CD1c-positive myeloid dendritic cell (primary cell): ENCODE measurements around the gene ZMIZ2.

Experiments used
- DNase-seq: peaks from one replicate; pipeline ENCODE4 v3.0.0-alpha.2; 2016; ENCODE audit errors: extremely low spot score

The ZMIZ2 gene

GRCh38 chr7:44757739-44758138, 9.1 kb downstream of the ZMIZ2 start:
- DNase-seq, result no peak

- DNase-seq, result no peak
These were observed 10.6 kb downstream of the ZMIZ2 start for GRCh38 chr7:44759246-44759645.

- DNase-seq, result no peak
These were observed 11.5 kb downstream of the ZMIZ2 start for GRCh38 chr7:44760034-44760580.

DNA sequence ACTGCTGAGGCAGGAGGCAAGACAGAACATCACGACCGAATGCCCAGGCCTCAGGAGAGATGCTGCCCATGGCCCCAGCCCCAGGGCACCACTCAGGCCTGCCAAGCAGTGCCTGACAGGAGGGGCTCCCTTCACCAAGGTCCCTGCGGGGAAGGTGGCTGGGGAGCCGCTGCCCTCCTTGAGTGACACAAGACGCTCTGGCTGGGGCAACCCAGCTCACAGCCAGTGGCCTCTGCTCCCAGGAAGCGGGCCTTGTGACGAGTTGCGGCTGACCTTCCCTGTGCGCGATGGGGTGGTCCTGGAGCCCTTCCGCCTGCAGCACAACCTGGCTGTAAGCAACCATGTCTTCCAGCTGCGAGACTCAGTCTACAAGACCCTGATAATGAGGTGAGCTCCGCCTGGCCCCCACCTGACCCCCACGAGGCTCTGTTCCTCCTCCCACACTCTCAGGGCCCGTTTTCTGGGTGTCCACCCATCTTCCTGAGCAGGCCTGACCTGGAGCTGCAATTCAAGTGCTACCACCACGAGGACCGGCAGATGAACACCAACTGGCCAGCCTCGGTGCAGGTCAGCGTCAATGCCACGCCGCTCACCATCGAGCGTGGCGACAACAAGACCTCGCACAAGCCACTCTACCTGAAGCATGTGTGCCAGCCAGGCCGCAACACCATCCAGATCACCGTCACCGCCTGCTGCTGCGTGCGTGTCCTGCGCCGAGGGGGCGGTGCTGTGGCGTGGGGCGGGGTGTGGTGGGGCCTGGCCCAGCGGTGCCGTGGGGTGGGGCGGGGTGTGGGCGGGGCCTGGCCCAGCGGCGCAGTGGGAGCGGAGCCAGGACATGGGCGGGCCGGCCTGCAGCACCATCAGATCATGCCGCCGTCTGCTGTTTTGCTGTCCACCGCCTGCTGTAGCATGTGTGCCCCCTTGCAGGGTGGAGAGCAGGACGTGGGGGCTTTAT, 12.8 kb downstream of the ZMIZ2 start:
- DNase-seq, result no peak

- no peak for DNase-seq
These were observed 13.7 kb downstream of the ZMIZ2 start for GRCh38 chr7:44762300-44762699.

GRCh38 chr7:44762726-44763522, 14.3 kb downstream of the ZMIZ2 start:
- no peak for DNase-seq

GRCh38 chr7:44764081-44764480, 15.4 kb downstream of the ZMIZ2 start:
- no peak for DNase-seq

DNA sequence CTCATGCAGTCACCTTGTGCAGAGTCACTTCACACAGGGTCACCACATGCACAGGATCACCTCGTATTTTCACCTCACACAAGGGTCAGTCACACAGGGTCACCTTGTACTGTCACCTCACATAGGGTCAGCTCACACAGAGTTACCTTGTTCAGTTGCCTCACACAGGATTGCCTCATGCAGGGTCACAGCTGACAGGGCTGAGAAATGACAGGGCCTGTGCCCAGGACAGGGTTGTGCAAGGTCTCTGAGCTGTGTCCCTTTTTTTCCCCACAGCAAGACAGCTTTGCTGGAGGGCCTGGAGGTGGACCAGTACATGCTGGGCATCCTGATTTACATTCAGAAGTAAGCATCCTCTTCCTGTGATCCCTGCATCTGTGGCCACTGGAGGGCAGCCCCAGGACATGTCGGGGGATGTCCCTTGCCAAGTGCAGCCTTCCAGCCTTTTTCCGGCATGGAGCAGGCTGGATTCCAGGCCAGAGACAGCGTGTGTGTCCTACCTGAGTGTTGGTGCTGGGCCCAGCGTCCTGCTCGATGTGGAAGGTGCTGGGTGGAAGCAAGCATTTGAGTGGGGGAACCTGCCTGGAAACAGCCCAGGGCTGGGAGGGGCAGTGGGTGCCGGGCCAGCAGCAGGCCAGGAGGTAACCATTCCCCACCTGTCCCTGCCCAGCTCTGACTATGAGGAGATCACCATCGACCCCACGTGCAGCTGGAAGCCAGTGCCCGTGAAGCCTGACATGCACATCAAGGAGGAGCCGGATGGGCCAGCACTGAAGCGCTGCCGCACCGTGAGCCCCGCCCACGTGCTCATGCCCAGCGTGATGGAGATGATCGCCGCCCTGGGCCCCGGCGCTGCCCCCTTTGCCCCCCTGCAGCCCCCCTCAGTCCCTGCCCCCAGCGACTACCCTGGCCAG, 16.3 kb downstream of the ZMIZ2 start:
- DNase-seq, result no peak

DNA sequence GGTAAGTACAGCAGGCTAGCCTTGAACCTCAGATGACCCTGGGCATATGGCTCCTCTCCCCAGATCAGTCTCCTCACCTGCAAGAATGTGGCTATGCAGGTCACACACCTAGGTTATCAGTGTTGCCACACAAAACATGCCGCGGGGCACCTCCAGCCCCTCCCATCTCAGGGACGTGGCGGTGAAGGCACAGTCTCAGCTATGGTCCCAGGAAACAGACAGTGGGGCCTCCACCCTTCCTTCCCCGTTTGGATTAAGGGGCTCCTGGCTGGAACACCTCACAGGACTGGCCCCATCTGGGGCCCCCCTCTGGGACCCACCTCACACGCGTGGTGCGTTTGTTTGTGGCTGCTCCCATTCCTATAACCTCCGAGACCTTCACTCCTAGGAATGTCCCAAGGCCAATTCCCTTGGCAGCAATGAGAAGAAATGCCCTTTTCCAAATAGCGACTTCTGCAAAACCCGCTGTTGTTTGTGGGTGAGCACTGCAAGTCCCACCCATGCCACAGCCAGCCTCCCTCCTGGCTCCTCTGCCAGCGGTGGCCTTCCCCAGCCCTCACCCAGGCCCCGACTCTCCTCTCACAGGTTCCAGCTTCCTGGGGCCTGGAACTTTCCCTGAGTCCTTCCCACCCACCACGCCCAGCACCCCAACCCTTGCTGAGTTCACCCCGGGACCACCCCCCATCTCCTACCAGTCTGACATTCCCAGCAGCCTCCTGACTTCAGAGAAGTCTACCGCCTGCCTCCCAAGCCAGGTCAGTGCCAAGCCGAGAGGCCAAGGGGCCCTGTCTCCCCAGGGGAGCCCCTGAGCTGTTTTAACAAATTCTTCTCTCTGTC, 17.1 kb downstream of the ZMIZ2 start:
- DNase-seq, result no peak

GRCh38 chr7:44766416-44766801, 17.8 kb downstream of the ZMIZ2 start:
- DNase-seq, result no peak

DNA sequence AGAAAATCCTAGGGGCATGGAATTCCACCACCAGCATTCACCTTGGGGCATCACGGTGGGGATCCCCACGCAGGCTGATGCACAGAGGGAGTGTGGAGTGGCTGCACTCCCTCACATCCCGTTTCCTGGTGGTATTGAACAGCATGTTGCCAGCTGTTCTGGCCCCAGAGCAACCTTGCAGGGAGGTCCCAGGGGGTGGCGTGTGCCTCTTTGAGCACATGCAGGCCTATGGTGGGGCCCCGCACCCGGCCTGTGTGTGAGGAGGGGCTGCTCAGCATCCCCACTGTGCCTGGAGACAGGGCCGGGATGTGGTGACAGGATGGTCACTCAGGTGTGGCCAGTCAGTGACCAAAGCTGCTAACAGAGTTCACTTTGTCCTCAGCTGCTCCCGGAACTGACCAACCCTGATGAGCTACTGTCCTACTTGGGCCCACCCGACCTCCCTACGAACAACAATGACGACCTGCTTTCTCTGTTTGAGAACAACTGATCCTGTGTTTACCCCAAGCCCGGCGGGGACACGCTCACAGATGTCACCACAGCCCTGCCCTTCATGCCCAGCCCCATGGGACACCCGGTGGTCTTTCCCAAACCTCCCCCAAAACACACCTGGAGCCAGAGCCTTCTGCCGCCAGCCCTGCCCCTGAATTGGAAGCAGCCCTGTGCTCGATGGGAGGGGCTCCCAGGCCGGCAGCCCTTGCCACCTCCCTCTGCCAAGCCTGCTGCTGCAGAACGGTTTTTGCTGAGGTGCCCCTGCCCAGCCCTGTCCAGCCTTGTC, 18.7 kb downstream of the ZMIZ2 start:
- no peak for DNase-seq

DNA sequence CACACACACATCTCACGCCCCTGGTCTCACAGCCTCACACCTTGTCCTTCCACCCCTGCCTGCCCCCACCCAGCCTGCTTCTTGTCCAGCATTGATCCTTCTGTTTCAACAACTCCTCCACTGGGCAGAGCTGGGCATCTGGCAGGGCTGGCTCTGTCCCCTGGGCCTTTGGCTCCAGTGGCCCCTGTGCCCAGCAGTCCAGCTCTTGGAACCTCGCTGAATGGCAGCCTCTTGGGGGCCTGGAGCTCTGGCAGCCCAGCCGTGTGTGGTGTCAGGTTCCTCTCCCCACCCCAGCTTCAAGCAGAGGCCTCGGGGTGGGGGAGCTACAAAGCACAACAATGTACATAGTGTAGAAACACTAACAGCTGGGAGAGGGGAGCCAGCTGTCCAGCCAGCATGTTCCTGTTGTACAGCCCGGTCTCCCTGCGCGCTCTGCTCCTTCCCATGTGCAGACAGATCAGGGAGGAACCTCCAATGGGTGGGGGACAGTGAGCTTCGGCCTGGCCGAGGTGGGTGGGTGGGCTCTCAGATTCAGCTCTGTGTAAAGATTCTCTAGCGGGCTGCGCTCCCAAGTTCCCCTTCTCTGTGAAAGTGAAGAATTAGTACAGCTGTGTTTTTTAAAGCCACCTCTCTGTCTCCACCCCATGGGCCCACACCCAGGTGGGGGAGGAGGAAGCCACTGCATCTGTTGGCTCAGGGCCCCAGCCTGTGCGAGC, 19.4 kb downstream of the ZMIZ2 start:
- DNase-seq, result no peak

- DNase-seq, result no peak
These were observed 20.2 kb downstream of the ZMIZ2 start for GRCh38 chr7:44768628-44769371.

GRCh38 chr7:44769376-44769775, 20.7 kb downstream of the ZMIZ2 start:
- no peak for DNase-seq

DNA sequence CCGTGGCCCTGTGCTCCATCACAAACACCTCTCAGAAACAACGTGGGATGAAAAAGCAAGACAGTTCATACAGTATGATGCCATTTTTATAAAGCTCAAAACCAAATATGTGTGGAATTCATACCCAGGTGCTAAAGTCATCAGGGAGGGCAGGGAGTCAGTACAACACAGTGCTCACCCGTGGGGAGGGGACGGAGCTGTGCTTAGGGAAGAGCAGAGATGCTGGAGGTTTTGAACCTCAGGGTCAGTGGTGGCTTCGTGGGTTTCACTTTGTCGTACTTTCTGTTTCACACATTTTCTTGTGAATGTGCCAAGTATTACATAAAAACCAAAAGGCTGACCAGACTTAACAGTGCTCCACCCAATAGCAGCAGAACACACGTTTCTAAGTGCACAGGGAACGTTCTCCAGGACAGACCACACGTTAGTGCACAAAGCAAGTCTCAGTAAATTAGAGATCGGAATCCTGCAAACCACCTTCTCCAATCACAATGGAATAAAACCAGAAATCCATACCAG, 21.2 kb downstream of the ZMIZ2 start:
- DNase-seq, result no peak

DNA sequence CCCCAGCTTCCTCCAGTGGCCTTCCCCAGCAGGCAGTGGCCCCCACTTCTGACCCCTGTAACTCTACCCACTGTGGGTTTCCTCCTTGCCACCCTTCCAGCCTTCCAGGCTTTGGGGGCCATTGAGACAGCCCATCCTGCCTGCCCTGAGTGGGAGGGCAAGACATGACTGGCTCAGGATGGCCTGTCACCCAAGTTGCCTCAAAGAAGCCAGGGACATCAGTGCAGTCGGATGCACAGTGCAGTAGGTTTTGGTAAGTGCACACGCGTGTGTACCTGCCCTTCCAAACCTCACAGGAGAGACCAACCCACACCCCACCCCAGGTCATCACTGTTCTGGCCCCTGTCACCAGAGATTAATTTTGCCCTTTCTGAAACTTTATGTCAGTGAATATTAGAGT, 22.7 kb downstream of the ZMIZ2 start:
- DNase-seq, result no peak

DNA sequence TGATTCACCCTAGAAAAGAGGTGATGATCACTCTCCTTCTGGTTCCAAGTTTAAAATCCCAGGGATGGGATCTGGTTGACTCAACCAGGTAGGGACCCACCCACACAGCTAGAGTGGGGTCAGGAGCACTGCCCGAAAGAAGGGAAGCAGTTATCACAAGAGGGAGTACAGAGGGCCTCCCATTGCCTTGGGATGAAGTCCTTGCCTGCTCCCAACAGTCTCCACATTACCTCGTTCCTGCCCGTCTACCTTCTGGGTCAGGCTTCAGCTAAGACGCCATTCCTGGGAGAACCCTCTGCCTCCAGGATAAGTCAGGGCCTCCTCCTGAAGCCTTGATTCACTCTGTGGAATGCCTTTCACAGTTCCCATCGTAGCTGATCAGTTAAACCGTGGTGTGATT, 23.8 kb downstream of the ZMIZ2 start:
- DNase-seq, result no peak

DNA sequence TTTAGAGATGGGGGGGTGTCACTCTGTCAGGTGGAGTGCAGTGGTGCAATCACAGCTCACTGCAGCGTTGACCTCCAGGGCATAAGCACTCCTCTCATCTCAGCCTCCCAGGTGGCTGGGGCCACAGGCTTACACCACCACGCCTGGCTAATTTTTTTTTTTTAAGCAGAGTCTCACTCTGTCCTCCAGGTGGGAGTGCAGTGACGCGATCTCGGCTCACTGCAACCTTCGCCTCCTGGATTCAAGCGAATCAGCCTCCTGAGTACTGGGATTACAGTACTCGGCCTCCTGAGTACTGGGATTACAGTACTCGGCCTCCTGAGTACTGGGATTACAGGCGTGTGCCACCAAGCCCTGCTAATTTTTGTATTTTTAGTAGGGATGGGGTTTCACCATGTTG, 24.2 kb downstream of the ZMIZ2 start:
- DNase-seq, result no peak
